ENCODE measurements around the gene SSB. TPM values are rescaled to one million over a fixed set of nuclear protein-coding genes. Genes with fewer than 3 reads are reported as not detected.

SSB gene
- total and polyA plus RNA-seq, 4 experiments from 2014 or later, result 112 to 149 (median 113) TPM

DNA sequence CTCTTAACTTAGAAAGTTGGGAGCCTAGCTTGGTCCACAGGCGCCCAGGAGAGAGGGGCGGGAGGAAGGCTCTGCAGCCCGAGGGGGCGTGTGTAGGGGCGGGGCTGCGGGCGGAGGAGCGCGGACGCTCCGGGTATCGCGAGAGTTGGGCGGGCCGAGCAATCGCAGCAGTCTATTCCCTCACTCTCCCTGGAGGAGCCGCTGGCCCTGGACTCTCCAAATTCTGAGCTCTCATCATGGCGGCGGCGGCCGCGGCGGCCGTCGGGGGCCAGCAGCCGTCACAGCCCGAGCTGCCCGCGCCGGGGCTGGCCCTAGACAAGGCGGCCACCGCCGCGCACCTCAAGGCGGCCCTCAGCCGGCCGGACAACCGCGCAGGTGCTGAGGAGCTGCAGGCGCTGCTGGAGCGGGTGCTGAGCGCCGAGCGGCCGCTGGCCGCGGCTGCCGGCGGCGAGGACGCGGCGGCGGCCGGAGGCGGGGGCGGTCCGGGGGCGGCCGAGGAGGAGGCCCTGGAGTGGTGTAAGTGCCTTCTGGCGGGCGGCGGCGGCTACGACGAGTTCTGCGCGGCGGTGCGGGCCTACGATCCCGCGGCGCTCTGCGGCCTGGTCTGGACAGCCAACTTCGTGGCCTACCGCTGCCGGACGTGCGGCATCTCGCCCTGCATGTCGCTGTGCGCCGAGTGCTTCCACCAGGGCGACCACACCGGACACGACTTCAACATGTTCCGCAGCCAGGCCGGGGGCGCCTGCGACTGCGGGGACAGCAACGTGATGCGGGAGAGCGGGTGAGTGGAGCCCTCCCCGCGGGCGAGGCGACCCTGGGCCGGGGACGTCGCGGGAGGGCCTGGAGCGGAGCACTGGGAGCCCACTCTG is 28.8 kb downstream of the SSB start, which contains the start of gene UBR3:
TSS of gene UBR3 (plus strand) at position 183 of the 869 bp plus-strand sequence. CDS start at position 237, 54 bp downstream.
- POLR2A ChIA-PET (ENCODE audit: partially characterized antibody), result interaction anchor here (0.6 to 2.4 kb wide), 11 partner anchors 9 to 1860 kb away, joined by 3 to 33 read pairs (median 4); partner anchors contain the start of genes CFAP210, DYNC1I2, PHOSPHO2 and PPIG
- H3K27me3 Mint-ChIP-seq, result no peaks in the 10 kb centered on the region

DNA sequence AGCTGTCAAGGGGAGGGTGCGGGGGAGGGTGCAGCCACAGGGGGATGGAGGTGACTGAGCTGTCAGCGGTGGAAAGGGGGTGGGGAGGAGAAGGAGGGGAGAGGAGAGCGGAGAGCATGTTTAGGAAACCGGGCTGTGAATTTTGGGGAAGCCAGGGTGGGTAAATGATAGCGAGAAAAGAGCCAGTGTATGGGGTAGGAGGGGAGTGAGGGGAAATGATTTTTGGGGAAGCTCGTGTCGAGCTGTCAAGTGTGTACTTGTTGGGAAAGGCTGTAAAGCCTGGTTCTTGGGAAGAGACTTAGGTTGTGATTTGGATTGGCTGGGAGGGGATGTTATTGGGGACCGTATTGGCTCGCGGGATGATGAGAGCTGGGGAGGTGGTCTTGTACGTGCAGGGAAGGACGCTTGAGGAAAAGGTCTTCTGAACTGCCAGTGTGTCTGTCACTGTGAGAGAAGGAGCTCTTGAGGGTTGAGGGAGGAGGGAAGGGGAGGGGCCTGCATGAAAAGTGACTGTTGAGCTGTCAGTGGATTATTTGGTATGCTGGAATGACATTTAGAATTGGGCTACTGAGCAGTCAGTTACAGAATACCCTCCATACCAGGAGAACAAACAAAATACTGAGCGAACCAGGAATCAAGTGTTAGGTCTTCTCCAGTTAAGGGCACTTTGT is 29.6 kb downstream of the SSB start:
- ChIA-PET POLR2A (ENCODE audit: partially characterized antibody) (interaction anchor here (0.7 to 2.4 kb wide), 7 partner anchors 9 to 1860 kb away, joined by 4 to 33 read pairs (median 6); partner anchors contain the start of genes CFAP210, DYNC1I2, PHOSPHO2 and PPIG), CTCF (ENCODE audit: partially characterized antibody) (interaction anchor here (0.9 to 1.6 kb wide), 4 partner anchors 40 to 1101 kb away, joined by 3 to 4 read pairs (median 4); partner anchors contain the start of gene GORASP2)
- H3K9me3 ChIP-seq (ENCODE audit: control insufficient read depth in 1 of 2, low read length in 2 of 2), result no peaks in the 10 kb centered on the region
- peak overlapping the region; percentile 32 to 96 (median 94) for H3K27ac Mint-ChIP-seq
- H3K4me1 Mint-ChIP-seq, result peaks cover 37 to 70% (median 53%) of the 10 kb centered on the region in 4 donors
- H3K36me3 ChIP-seq (ENCODE audit: insufficient read depth, low read length), result no peaks in the 10 kb centered on the region
- DNase-seq, result peak; percentile 31 to 65 (median 39)
- H3K9me3 Mint-ChIP-seq, result no peaks in the 10 kb centered on the region
- H3K4me1 ChIP-seq (ENCODE audit: insufficient read depth, low read length), result peaks cover 55% of the 10 kb centered on the region
- peak overlapping the region; percentile 89 to 100 (median 96) for H3K4me3 Mint-ChIP-seq
- H3K27me3 ChIP-seq (ENCODE audit: insufficient read depth, low read length), result no peaks in the 10 kb centered on the region
- intact Hi-C loops (cut with micrococcal nuclease), result loop anchor here (5.0 kb wide), 1 partner anchor 44 kb away; no protein-coding TSS in a partner anchor
- H3K27me3 Mint-ChIP-seq, result no peaks in the 10 kb centered on the region
- H3K27ac ChIP-seq (ENCODE audit: low read depth, low read length), result peak overlapping the region; percentile 67
- H3K36me3 Mint-ChIP-seq, result peaks cover 8 to 21% of the 10 kb centered on the region in 2 donors
- peak overlapping the region; percentile 57 to 70 for H3K4me3 ChIP-seq (ENCODE audit: low read length in 2 of 2)

More for the DNA sequence above, 28.8 kb downstream of the SSB start, which contains the start of gene UBR3:
- Histone ChIP-seq H3K27me3 (ENCODE audit: insufficient read depth, low read length) (no peaks in the 10 kb centered on the region), H3K4me1 (ENCODE audit: insufficient read depth, low read length) (peaks cover 58% of the 10 kb centered on the region), H3K27ac (ENCODE audit: low read depth, low read length) (peak within 1 kb of the TSS; percentile 67), H3K36me3 (ENCODE audit: insufficient read depth, low read length) (no peaks in the 10 kb centered on the region), H3K4me3 (ENCODE audit: low read length in 2 of 2) (peak within 1 kb of the TSS; percentile 57 to 70), H3K9me3 (ENCODE audit: control insufficient read depth in 1 of 2, low read length in 2 of 2) (no peaks in the 10 kb centered on the region)
- Mint-ChIP-seq H3K4me1 (peaks cover 37 to 72% (median 55%) of the 10 kb centered on the region in 4 donors), H3K27ac (peak within 1 kb of the TSS; percentile 88 to 96 (median 94)), H3K4me3 (peak within 1 kb of the TSS; percentile 89 to 100 (median 96)), H3K36me3 (peaks cover 8 to 25% of the 10 kb centered on the region in 2 donors), H3K9me3 (no peaks in the 10 kb centered on the region)
- CTCF ChIA-PET (ENCODE audit: partially characterized antibody), result interaction anchor here (0.6 to 1.6 kb wide), 9 partner anchors 9 to 1101 kb away, joined by 3 to 6 read pairs (median 3); partner anchors contain the start of gene GORASP2
- DNase-seq, result peak; percentile 87 to 89 (median 89)
- intact Hi-C loops (cut with micrococcal nuclease), result loop anchor here (1.0 to 5.0 kb wide), 3 partner anchors 45 to 254 kb away; partner anchors contain the start of genes CFAP210, FASTKD1 and PHOSPHO2

DNA sequence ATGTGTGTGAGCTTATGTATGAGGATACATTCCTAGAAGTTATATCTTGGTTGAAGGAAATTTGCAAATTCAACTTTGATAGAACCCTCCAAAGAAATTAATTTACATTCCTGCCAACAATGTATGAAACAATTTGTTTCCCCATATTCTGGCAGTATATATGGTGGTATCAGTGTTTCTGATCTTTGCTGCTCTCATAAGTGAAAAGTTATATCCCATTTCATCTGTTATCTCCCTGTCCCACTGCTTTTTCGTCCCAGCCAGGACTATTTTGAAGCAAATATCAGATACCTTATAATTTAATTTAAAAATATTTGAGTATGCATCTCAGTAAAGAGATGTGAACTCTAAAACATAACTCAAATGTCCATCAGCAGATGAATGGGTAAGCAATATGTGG is 35.7 kb downstream of the SSB start:
- intact Hi-C loops (cut with micrococcal nuclease), result no loop called here
- no peaks in the 10 kb centered on the region for H3K27me3 Mint-ChIP-seq
- ChIA-PET POLR2A (ENCODE audit: partially characterized antibody) (interaction anchor here (1.1 to 1.7 kb wide), 2 partner anchors 9 to 36 kb away, joined by 3 to 5 read pairs; partner anchors contain the start of genes METTL5 and SSB), CTCF (ENCODE audit: partially characterized antibody) (interaction anchor here (2.3 kb wide), 1 partner anchor 10 kb away, joined by 9 read pairs; the partner anchor contains the start of gene METTL5)
- peaks cover 36 to 79% (median 58%) of the 10 kb centered on the region in 4 donors for H3K4me1 Mint-ChIP-seq
- H3K4me3 Mint-ChIP-seq, result peak overlapping the region in 1 of 8 donors; percentile 10
- no peaks in the 10 kb centered on the region for H3K9me3 ChIP-seq (ENCODE audit: control insufficient read depth in 1 of 2, low read length in 2 of 2)
- H3K27ac ChIP-seq (ENCODE audit: low read depth, low read length), result no peak overlapping the region
- no peaks in the 10 kb centered on the region for H3K36me3 ChIP-seq (ENCODE audit: insufficient read depth, low read length)
- H3K9me3 Mint-ChIP-seq, result no peaks in the 10 kb centered on the region
- no peak overlapping the region for H3K4me3 ChIP-seq (ENCODE audit: low read length in 2 of 2)
- DNase-seq, result no peak
- H3K27me3 ChIP-seq (ENCODE audit: insufficient read depth, low read length), result no peaks in the 10 kb centered on the region
- H3K36me3 Mint-ChIP-seq, result peaks cover 8 to 10% of the 10 kb centered on the region in 2 donors
- no peak overlapping the region for H3K27ac Mint-ChIP-seq
- H3K4me1 ChIP-seq (ENCODE audit: insufficient read depth, low read length), result peaks cover 56% of the 10 kb centered on the region

DNA sequence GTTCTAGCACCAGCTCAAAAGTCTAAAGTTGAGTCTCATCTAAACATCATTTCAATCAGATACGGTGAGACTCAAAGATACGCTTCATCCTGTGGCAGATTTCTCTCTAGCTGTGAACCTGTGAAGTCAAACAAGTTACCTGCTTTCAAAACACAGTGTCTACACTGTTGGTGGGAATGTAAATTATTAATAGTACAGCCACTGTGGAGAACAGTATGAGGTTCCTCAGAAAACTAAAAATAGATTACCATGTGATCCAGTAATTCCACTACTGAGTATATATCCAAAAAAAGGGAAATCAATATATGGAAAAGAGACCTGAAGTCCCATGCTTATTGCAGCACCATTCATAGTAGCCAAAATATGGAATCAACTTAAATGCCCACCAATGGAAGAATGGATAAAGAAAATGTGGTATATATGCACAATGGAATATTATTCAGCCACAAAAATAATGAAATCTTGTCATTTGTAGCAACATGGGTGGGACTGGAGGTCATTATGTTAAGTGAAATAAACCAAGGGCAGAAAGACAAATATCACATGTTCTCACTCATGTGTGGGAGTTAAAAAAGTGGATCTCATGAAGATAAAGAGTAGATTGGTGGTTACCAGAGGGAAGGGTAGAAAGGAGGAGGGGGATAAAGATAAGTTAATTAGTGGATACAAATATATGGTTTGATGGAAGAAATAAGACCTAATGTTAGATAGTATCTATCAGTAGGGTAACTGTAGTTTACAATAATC is 40.2 kb downstream of the SSB start:
- no peak for DNase-seq
- ChIA-PET POLR2A (ENCODE audit: partially characterized antibody) (no interaction called here), CTCF (ENCODE audit: partially characterized antibody) (interaction anchor here (1.8 kb wide), 1 partner anchor 14 kb away, joined by 5 read pairs; the partner anchor contains the start of gene METTL5)
- Mint-ChIP-seq H3K36me3 (peaks cover 4 to 9% of the 10 kb centered on the region in 2 donors), H3K4me1 (peaks cover 34 to 75% (median 53%) of the 10 kb centered on the region in 4 donors), H3K9me3 (no peaks in the 10 kb centered on the region), H3K4me3 (no peak overlapping the region), H3K27ac (peak overlapping the region in 3 of 7 donors; percentile 28 to 75 (median 70)), H3K27me3 (no peaks in the 10 kb centered on the region)
- Histone ChIP-seq H3K4me1 (ENCODE audit: insufficient read depth, low read length) (peaks cover 24% of the 10 kb centered on the region), H3K27me3 (ENCODE audit: insufficient read depth, low read length) (no peaks in the 10 kb centered on the region), H3K9me3 (ENCODE audit: control insufficient read depth in 1 of 2, low read length in 2 of 2) (no peaks in the 10 kb centered on the region), H3K27ac (ENCODE audit: low read depth, low read length) (no peak overlapping the region), H3K4me3 (ENCODE audit: low read length in 2 of 2) (no peak overlapping the region), H3K36me3 (ENCODE audit: insufficient read depth, low read length) (no peaks in the 10 kb centered on the region)
- intact Hi-C loops (cut with micrococcal nuclease), result no loop called here

DNA sequence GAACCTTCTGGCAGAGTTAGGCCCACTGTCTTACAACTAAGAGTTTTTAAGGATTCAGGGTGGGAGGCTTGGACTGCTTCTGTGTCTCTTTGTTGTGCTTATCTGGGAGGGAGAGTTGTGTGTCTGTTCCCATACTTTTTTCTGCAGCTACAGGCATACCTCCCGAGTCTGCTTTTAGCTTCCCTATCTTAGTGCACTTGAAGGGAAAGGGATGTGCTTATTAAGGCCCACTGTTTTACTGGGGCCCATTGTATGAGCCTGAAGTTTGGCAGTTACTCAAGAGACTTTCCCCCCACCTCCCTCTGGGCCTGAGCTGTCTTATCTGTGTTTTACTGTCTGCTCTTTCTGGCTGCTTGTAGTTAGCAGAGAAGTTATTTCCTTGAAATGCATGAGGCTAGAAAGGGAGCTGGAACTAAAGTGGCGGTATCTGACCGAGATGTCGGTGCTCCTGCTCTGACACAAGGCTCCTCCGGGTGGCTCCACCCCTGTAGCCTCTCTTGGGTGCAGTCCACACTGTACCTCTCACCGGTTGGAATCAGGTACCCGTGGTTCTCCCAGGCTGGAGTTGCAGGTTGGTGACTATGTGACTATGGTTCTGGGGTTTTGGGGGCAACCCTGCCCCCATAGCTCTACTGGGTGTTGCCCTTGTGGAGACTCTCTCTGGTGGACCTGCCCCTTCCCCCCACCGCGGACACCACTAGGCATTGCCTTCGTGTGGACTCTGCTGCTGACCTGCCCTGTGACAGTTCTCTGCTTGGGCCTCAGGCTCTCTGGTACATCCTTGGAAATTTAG is 41.5 kb downstream of the SSB start:
- H3K4me1 Mint-ChIP-seq, result peaks cover 31 to 70% (median 46%) of the 10 kb centered on the region in 4 donors
- CTCF ChIA-PET (ENCODE audit: partially characterized antibody), result interaction anchor here (1.8 kb wide), 1 partner anchor 15 kb away, joined by 5 read pairs; the partner anchor contains the start of gene METTL5

DNA sequence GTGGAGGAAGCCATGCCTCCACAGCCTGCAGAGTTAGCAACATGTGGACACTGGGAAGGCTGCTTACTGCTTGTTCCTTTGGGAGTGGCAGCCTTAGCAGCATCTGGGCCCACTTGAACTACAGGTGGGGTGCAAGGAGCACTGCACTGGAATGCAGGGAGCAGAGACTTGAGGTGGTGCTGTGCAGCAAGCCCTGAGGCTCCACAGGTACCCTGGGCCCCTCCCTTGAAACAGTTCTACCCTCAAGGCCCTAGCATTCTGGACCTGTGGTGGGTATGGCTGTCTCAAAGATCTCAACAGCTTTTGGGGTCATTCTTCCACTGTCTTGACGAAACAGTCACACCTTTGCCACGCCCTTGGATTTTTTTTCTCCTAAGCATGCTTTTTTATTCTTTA is 42.1 kb downstream of the SSB start:
- Histone ChIP-seq H3K9me3 (ENCODE audit: control insufficient read depth in 1 of 2, low read length in 2 of 2) (no peaks in the 10 kb centered on the region), H3K4me1 (ENCODE audit: insufficient read depth, low read length) (peaks cover 14% of the 10 kb centered on the region), H3K27me3 (ENCODE audit: insufficient read depth, low read length) (no peaks in the 10 kb centered on the region), H3K27ac (ENCODE audit: low read depth, low read length) (no peak overlapping the region), H3K36me3 (ENCODE audit: insufficient read depth, low read length) (no peaks in the 10 kb centered on the region), H3K4me3 (ENCODE audit: low read length in 2 of 2) (no peak overlapping the region)
- Mint-ChIP-seq H3K4me1 (peaks cover 31 to 69% (median 43%) of the 10 kb centered on the region in 4 donors), H3K27me3 (no peaks in the 10 kb centered on the region), H3K4me3 (no peak overlapping the region), H3K27ac (peak overlapping the region in 3 of 7 donors; percentile 12 to 46 (median 24)), H3K9me3 (no peaks in the 10 kb centered on the region), H3K36me3 (peaks cover 5 to 14% of the 10 kb centered on the region in 2 donors)
- intact Hi-C loops (cut with micrococcal nuclease), result no loop called here
- DNase-seq, result no peak
- ChIA-PET POLR2A (ENCODE audit: partially characterized antibody) (no interaction called here), CTCF (ENCODE audit: partially characterized antibody) (interaction anchor here (1.8 kb wide), 1 partner anchor 16 kb away, joined by 5 read pairs; the partner anchor contains the start of gene METTL5)

More for the DNA sequence above, 41.5 kb downstream of the SSB start:
- H3K9me3 Mint-ChIP-seq, result no peaks in the 10 kb centered on the region
- peak overlapping the region in 1 of 8 donors; percentile 47 for H3K4me3 Mint-ChIP-seq
- intact Hi-C loops (cut with micrococcal nuclease), result no loop called here
- peaks cover 5 to 14% of the 10 kb centered on the region in 2 donors for H3K36me3 Mint-ChIP-seq
- Histone ChIP-seq H3K27ac (ENCODE audit: low read depth, low read length) (no peak overlapping the region), H3K36me3 (ENCODE audit: insufficient read depth, low read length) (no peaks in the 10 kb centered on the region), H3K9me3 (ENCODE audit: control insufficient read depth in 1 of 2, low read length in 2 of 2) (no peaks in the 10 kb centered on the region), H3K4me3 (ENCODE audit: low read length in 2 of 2) (no peak overlapping the region), H3K27me3 (ENCODE audit: insufficient read depth, low read length) (no peaks in the 10 kb centered on the region), H3K4me1 (ENCODE audit: insufficient read depth, low read length) (peaks cover 14% of the 10 kb centered on the region)
- no peaks in the 10 kb centered on the region for H3K27me3 Mint-ChIP-seq
- H3K27ac Mint-ChIP-seq, result peak overlapping the region in 4 of 7 donors; percentile 12 to 62 (median 30)
- POLR2A ChIA-PET (ENCODE audit: partially characterized antibody), result no interaction called here
- DNase-seq, result no peak
